GM19463 (cell line): Measurements from ENCODE around the gene GREB1L.
A peak's percentile ranks its signal among the peaks of the same experiment; 100 is the strongest.
"Not testable (repeated sequence)": the region's sequence is repeated elsewhere in the genome, so short reads cannot be mapped to it uniquely, and the experiment has no call there.

Experiments
- ATAC-seq: cut with Tn5 transposase; IDR thresholded peaks from one replicate; pipeline ENCODE4 v1.9.1; 2021; ENCODE audit warnings: mild to moderate bottlenecking, moderate library complexity; ENCODE audit not compliant: unreplicated experiment

The GREB1L gene

DNA sequence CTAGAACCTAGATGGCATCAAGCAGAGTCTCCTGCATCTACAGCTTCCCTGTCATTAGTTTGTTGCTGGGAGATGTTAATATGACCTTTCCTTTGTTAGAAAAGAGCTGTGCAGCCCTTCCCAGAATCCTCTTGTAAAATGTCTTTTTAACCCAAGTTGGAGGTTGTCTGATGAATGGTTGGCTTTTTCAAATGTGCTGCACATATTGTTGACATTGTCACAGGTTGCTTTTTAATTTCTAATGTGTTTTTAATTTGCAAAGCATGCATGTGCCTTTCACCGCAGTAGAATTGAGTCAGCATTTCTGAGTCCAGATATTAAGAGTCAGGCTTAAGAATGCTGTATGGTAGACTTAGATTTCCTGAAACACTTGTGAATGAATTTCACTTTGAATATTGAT lies 120.8 kb downstream of the GREB1L start:
- ATAC-seq, result no peak

DNA sequence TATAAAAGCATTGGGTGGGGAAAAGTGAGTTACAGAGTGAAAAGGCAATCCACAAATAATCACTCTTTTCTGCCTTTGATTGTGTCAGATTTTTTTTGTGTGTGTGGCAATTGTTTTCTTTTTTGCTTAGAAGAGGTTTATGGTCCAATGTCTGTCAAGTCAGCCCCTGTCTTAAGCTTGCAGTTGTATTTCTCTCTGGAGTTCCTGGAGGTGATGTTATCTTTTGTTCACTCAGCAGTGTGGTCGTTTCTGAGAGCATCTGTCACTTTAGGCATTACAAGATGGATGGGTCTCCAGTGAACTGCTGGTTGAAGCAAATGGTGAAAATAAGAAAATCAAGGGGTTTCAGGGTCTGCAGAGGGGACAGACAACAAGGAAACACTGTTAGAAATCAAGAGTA lies 121.3 kb downstream of the GREB1L start:
- no peak for ATAC-seq

DNA sequence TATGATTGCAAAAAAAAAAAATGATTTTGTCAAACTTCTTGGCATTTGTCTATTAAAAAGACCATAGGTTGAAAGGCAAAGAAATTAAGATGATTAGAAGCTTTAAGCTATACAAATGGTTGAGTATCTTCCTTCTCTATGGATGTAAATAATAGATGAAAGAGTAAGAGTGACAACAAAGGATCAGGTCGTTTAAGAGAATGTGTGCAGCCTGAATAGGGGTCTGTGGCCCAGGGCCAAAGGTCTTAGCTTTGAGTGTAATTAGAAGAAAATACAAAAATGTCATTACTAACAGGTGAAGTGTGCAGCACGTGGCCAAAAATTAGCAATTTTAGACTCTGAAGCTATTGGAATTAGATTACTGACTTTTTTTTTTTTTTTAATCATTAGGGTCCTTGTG lies 122.4 kb downstream of the GREB1L start:
- ATAC-seq, result no peak

DNA sequence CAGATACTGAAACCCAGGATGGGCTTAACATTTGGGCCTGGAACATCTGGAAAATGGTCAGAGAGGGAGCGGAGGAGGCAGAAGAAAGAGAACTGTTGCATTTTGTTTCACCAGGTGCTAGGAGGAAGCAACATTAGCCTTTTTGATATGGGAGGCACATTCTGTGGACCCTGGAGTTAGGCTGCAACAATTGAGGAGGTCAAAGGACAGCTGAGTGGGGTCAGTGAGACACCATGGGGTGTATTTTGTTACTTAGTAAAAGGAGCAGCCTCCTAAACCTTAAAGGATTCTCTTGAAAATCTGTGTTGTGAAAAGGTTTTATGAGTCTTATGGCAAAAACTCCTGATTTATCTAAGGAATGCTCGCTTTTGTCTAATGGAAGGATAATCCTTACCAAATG lies 124.9 kb downstream of the GREB1L start:
- no peak for ATAC-seq

DNA sequence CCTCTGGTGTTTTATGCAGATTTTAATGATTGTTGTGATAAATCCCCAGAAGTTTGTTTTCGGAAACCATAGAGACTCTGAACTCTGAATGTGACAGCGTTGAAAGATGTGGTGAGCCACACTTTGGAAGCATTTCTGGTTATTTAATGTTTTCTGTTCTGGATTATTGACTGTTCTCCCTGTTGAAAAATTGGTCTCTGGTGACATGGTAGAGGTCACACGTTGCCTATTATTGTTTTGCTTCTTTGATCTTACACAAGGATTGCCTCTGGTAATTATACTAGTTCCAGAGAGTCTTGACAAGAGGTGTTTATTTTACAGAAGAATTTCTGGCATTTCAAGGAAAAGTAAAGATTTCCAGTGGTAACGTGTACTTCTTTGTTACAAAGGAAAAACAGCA lies 127.1 kb downstream of the GREB1L start:
- ATAC-seq, result no peak

DNA sequence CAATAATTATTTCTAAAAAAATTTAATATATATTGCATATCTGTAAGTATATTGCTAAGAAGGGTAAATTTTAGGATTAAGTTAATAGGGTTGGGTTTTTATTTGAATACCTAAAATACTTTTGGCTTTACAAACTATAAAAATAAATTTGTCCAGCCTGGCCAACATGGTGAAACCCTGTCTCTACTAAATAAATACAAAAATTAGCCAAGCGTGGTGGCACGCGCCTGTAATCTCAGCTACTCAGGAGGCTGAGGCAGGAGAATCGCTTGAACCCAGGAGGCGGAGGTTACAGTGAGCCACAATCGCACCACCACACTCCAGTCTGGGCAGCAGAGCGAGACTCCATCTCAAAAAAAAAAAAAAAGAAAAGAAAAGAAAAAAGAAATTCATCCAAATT lies 127.6 kb downstream of the GREB1L start:
- not testable (repeated sequence) for ATAC-seq

DNA sequence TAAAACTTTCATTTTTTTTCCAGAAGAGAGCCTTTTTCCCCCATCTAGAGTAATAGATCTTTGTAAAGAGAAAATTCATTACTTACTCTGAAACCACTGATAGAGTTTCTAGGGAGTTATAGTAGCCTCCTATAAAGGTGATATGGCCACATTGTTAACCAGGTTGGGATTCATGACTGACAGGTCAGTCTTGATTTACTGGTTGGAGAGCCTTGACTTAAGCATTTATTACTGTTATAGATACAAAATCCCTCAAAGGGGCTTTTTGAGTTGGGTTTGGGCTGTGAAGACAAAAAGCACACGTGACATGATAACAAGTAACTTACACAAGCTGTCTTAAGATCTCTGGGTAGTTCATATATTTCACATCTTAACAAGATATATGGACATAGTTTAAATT lies 141.0 kb downstream of the GREB1L start:
- no peak for ATAC-seq

DNA sequence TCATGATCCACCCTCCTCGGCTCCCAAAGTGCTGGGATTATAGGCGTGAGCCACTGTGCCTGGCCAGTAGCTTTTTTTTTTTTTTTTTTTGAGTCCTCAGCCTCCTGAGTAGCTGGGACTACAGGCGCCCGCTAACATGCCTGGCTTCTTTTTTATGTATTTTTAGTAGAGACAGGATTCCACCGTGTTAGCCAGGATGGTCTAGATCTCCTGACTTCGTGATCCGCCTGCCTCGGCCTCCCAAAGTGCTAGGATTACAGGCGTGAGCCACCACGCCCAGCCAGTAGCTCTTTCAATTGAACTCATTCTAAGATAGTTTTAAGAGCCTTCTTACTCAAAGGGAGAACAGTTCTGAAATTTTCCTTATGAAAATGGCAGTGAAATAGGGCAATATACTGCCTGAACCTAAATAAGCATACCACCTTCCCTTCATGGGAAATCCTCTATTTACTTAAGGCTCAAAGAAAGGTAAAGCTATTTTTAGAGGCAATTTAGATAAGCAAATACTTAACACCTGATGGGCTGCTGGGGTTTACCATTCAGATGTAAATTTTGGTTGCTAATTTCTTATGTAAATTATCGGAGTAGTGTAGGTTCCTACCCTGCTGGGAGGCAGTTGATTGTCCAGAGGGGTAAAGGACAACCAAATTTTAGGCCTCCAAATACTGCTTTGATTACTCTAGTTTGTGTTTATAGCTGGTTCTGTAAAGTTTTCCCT lies 144.7 kb downstream of the GREB1L start:
- ATAC-seq, result no peak

DNA sequence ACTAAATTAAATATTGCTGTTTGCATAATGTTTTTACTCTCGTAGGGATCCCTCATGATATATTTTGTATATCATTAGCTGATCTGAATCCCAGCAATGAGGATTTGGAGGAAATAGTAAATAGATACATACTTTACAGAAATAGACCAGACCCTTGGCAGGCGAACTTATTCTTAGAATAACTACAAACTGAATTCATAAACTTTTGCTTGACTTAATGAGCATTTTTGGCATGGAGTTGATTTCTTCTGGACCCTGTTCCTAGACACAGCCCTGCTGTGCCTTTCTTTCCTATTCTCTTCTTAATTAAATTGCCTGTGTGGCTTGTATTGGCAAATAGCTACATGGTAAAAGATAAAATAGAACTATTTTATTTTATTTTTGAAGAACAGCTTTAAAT lies 145.9 kb downstream of the GREB1L start:
- no peak for ATAC-seq

DNA sequence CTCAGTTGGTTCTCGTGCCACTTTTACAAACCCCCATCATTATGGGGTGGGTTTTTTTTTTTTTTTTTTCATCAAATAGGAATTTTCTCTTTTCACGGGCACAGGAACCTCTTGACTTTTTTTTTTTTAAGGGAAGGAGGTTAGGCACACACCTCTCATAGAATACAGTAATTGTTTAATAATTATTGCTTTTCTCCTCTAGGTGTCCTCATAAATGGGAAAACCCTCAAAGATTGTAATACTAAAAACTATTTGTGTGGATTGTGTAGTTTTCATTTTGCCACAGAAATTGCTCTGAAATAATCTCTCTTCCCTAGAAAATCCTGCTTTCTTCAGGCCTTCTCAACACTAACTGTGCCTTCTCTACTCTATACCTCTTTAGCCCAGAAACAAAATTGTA lies 147.3 kb downstream of the GREB1L start:
- ATAC-seq, result no peak

DNA sequence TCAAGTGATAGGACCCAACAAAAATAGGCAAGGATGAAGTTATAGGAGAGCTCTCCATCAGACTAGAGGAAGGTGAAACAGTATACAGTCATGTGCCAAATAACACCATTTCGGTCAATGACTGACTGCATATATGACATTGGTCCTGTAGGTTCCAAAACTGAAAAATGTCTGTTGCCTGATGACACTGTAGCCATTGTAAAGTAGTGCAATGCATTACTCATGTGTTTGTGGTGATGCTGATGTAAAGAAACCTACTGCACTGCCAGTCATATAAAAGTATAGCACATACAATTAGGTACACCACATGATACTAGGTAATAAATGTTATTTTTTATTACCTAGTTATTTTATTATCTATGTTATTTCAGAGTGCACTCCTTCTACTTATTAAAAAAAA lies 147.9 kb downstream of the GREB1L start:
- ATAC-seq, result no peak

DNA sequence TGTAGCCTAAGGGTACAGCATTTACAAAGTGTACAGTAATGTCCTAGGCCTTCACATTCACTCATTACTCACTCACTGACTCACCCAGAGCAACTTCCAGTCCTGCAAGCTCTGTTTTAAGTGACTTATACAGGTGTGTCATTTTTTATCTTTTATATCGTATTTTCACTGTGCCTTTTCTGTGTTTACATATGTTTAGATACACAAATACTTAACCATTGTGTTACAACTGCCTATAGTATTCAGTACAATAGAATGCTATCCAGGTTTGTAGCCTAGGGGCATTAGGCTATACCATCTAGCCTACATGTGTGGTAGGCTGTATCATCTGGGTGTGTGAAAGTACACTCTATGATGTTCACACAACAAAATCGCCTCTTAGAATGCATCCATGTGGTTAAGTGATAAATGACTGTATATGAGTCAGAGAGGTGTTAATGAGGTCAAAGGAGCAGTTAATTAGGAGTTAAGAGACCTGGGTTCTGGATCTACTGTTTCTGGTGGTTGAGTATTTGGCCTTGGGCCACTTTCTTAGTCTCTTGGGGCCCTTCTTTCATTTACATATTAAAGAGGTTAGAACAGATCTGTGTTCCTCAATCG lies 149.1 kb downstream of the GREB1L start:
- ATAC-seq, result peak; percentile 47

DNA sequence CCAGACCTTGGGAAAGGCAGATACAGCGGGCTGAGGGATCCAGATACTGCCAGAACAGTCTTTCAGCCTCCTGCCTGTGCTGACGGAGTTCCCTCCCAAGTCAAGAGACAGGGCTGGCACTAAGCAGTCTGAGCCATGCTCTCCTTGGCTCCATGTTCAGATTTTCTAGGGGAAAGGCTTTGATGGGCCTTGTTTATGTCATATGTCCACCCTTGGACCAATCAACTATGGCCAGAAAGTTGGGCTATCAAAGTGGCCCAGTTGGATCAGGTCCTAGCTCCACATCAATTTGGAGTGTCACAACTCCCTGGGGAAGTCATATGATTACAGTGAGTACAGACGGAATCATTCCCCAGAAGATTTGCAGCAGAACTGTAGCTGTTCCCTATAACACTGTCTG lies 152.0 kb downstream of the GREB1L start:
- no peak for ATAC-seq

DNA sequence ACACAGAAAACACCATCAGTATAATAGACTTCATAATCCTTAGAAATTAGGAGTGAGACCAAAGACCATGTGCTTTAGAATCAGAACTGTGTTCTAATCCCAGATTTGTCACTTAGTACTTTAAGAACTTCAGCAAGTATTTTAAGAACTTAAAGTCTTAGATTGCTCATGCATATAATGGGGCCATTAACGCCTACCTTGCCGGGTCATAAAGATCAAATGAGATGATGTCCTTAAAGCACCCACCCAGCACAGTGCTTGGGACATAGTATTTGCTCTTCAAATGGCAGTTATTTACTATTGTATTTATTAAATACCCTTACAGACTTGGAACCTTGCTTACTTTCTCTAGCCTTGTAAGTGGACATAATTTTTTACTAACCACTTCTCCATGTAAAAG lies 156.1 kb downstream of the GREB1L start:
- ATAC-seq, result no peak

DNA sequence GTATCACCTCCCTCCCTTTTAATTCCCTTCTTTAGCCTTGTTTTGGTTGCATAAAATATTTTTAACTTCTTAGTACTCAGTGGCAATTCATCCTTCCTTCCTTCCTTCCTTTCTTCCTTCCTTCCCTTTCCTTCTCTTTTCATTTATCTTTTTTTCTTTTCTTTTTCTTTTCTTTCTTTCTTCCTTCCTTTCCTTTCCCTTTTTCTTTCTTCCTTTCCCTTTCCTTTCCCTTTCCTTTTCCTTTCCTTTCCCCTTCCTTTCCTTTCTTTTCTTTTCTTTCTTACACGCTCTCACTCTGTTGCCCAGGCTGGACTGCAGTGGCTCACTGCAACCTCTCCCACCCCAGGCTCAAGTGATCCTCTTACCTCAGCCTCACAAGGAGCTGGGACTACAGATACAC lies 160.2 kb downstream of the GREB1L start:
- ATAC-seq, result no peak

DNA sequence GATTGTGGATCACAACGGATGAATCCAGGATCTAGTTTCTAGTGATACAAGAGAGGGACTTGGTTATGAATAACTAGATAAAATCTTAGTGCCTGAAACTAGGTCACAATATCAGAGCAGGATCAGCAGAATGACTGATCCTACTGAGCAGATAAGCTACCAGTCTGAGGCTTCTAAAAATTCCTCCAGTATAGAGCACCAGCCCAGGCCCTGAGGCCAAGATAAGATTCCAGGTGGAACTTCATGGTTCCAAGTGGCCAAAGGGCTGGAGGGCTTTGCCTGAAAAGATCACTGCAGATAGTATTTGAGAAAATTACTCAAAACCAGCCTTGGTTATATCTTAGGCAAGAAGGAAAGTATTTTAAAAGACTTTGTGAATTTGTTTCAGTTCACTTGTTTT lies 162.4 kb downstream of the GREB1L start:
- ATAC-seq, result no peak

DNA sequence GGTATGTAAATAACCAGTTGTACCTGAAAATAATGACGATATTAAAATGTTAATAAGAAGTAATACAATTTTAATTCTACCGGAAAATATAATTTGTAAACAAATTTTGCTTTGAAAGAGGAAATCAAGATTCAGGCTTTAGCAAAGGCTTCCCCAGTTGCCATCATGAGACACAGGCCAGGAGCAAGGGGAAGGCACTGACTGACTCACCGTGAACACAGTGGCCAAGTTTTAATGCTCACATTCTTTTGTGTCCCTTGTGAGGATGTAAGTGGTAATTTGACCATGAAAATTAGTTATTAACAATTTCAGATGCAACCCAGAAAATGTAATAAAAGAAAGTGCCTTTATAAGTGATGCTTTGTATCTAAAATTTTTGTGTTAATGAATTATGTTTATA lies 164.1 kb downstream of the GREB1L start:
- ATAC-seq, result no peak

DNA sequence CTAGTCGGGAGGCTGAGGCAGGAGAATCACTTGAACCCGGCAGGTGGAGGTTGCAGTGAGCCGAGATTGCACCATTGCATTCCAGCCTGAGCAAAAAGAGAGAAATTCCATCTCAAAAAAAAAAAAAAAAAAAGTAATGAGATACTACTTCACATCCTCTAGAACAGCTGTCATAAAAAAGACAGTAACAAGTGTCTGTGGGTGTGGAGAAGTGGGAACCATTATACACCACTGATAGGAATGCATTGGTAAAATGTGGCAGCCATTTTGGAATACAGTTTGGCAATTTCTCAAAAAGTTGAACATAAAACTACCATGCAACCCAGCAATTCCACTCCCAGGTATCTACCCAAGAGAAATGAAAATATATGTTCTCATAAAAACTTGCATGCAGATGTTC lies 166.6 kb downstream of the GREB1L start:
- ATAC-seq, result no peak

DNA sequence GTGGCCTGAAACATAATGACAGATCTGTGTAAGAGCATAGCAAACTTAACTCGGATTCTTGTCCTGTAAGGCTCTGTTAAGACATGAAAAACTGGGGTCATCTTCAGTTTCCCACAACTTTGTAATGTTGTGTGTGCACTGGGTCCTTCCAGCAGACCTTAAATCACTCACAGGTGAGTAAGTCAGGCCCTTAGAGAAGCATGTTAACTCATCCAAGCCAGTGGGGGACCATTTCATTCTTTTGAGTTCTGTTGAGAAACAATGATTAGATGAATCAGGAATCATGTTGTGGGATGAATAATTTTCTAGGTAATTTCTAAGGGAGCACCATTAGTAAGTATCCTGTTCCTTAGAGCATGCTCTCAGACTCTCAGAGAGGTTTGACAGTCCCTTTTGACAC lies 191.4 kb downstream of the GREB1L start:
- no peak for ATAC-seq

DNA sequence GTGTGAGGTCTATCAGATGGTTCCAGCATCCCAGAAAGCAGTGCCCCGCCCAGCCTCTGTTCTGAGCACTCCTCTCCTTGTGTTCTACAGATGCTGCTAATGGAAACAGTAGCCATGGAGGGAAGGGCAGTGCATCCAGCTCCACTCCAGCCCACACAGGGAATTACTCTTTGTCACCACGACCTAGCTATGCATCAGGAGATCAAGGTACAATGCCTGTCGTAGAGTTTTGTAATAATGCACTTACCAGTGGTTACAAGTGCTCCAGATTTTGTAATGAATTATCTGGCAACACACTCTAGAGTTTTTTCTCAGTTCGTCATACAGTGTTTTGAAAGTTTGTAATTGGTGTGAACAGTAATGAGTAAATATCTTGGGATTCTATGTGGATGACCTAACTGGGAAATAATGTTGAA lies 197.4 kb downstream of the GREB1L start:
- ATAC-seq, result no peak

DNA sequence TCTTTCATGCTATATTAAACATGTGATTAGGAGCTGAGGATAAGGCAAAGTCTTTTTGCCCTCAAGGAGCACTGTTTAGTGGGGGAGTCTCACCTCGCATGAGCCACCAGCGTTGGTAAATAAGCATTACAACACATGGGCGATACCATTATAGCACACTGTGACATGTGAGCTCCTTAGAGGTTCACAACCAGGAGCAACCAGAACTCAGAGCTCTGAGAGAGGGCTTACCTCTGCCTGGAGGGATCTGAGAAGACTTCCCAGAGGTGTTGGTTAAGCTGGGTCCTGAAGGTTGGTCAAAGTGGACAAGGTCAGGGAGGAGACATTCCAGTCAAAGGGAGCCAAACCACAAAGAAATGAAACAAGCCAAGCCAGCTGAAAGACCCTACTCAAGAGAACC lies 199.6 kb downstream of the GREB1L start:
- no peak for ATAC-seq

DNA sequence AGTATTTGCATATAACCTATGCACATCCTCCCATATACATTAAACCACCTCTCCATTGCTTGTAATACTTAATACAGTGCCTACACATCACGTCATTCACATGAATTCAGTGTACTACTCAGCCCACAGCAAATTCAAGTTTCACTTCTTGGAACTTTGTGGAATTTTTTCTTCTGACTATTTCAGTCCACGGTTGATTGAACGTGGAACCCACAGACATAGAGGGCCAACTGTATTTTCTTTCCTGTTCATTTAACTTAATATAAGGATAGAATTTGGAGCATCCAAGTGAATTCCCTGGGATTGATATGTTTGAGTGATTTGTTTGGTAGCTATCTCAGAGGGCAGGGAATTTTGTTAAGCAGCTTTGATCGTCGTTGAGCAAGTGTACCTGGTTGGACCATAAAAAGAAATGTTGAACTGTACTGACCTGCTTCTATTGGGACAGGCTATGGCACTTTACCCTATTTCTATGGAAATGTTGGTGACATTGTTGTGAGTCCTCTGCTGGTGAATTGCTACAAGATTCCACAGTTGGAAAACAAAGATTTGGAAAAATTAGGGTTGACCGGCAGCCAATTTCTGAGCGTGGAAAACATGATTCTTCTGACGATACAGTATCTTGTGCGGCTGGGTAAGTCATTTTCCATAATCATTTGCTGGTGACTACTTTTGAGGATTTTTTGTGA lies 201.9 kb downstream of the GREB1L start:
- ATAC-seq, result no peak
